Transverse colon (tissue), 4 donors: ENCODE data around the gene COX7A2L. TPM values are rescaled to one million over a fixed set of nuclear protein-coding genes. Genes with fewer than 3 reads are reported as not detected.

ENCODE experiments used
- DNase-seq: peaks from one replicate; pipeline ENCODE4 v3.0.0-alpha.2; 2019
- H3K27ac ChIP-seq, 4 donors: fragments of 200-600 bp; sonication (generic); 2 replicates each; pipeline ENCODE4 v1.5.1; 2016 to 2018; ENCODE audit warnings: inconsistent platforms in 4 of 4
- H3K27me3 ChIP-seq: fragments of 200-600 bp; sonication (generic); 2 replicates; pipeline ENCODE4 v1.5.1; 2017; ENCODE audit warnings: inconsistent platforms
- H3K36me3 ChIP-seq, 4 donors: fragments of 200-600 bp; sonication (generic); 2 replicates each; pipeline ENCODE4 v1.5.1; 2017 to 2019; ENCODE audit warnings: inconsistent platforms in 4 of 4
- H3K4me1 ChIP-seq, 4 donors: fragments of 200-600 bp; sonication (generic); 2 replicates each; pipeline ENCODE4 v1.5.1; 2017 to 2020; ENCODE audit warnings: inconsistent platforms in 4 of 4
- H3K4me3 ChIP-seq, 4 donors: fragments of 200-600 bp; sonication (generic); 1 replicate in 1 of 4; 2 replicates in 3 of 4; pipeline versions ENCODE4 v1.5.1 to v1.6.1; 2017 to 2019; ENCODE audit warnings: inconsistent platforms in 4 of 4
- H3K9me3 ChIP-seq, 2 donors: fragments of 200-600 bp; sonication (generic); 2 replicates each; pipeline ENCODE4 v1.5.1; 2017 to 2019; ENCODE audit warnings: inconsistent platforms in 2 of 2
- CTCF ChIP-seq, 5 experiments: fragments of 200-600 bp in 3 of 5; fragments of 450-650 bp in 2 of 5; sonication (generic) in 3 of 5; IDR thresholded peaks; 1 replicate in 2 of 5; 2 replicates in 3 of 5; pipeline ENCODE4 v1.5.1; 2016 to 2017; ENCODE audit warnings: antibody characterized with exemption in 5 of 5, inconsistent platforms in 3 of 5, mild to moderate bottlenecking in 2 of 5, moderate library complexity in 1 of 5
- EP300 ChIP-seq: sonication (generic); formaldehyde crosslinking; IDR thresholded peaks from one replicate; pipeline ENCODE4 v1.6.1; 2017; ENCODE audit warnings: antibody characterized with exemption, low read depth
- POLR2A ChIP-seq: fragments of 450-650 bp; IDR thresholded peaks from one replicate; pipeline ENCODE4 v1.6.1; 2016; ENCODE audit warnings: antibody characterized with exemption, mild to moderate bottlenecking, moderate library complexity
- POLR2AphosphoS5 ChIP-seq, 3 donors: sonication (generic); formaldehyde crosslinking; IDR thresholded peaks; one replicate each; pipeline ENCODE4 v1.6.1; 2016; ENCODE audit warnings: antibody characterized with exemption in 3 of 3
- WGBS, 2 donors: methylation state at CpG; one replicate each; pipeline ENCODE4 v1.1.5; 2018; ENCODE audit warnings: low coverage in 1 of 2; 5-methylcytosine and 5-hydroxymethylcytosine counted together
- in situ Hi-C, 4 donors: fragments of 200-750 bp; cut with MboI; loops; one replicate each; pipeline versions ENCODE4 v1.15.0 to v1.15.1; 2017; ENCODE audit warnings: low sequenced_read_pairs in 3 of 4, low pct_ligation_motif_present in 1 of 4, low pct_unique_long_range_greater_than_20kb in 1 of 4
- intact Hi-C: fragments of 100-400 bp; cut with DNase I; formaldehyde crosslinking; loops from one replicate; pipeline ENCODE4 v1.15.1; 2023; ENCODE audit warnings: low total_unique reads
- total RNA-seq, 4 donors: library from RNA; depleted of rRNA; stranded (reverse); fragments of >200 nt; gene quantifications; one replicate each; pipeline ENCODE4 v1.1.0, GENCODE V29; 2016

Gene COX7A2L
- total RNA-seq, 4 donors from 2014 or later: 12.3 to 180 (median 152) TPM

- H3K9me3 ChIP-seq: no peaks in the 10 kb centered on the region
- no peak for DNase-seq
- WGBS, 2 donors: 98% methylated on average over 9 of the region's 9 CpGs; no CpG with 5 or more reads in 1 of the 2 donors
- no peaks in the 10 kb centered on the region for H3K27me3 ChIP-seq
- H3K4me1 ChIP-seq: peaks cover 0 to 26% (median 15%) of the 10 kb centered on the region in 4 donors
- TF ChIP-seq POLR2AphosphoS5 (IDR thresholded peaks at IDR 0.05) (no peak), EP300 (no peak), CTCF (IDR thresholded peaks at IDR 0.05) (no peak), POLR2A (no peak)
- H3K4me3 ChIP-seq: no peak overlapping the region
- in situ Hi-C loops: loop anchor here in 1 of 4 donors (25.0 kb wide), 1 partner anchor 284 kb away; no protein-coding TSS in a partner anchor
- no peak overlapping the region for H3K27ac ChIP-seq
- intact Hi-C loops: no loop called here
- no peaks in the 10 kb centered on the region for H3K36me3 ChIP-seq
Observed at GRCh38 chr2:42378415-42378814, 17.4 kb upstream of the COX7A2L start.

GRCh38 chr2:42376758-42377157 lies 15.7 kb upstream of the COX7A2L start:
- H3K4me1 ChIP-seq: peaks cover 0 to 26% (median 13%) of the 10 kb centered on the region in 4 donors
- in situ Hi-C loops (loop anchor here in 1 of 4 donors (25.0 kb wide), 1 partner anchor 286 kb away; no protein-coding TSS in a partner anchor), intact Hi-C loops (no loop called here)
- WGBS, 2 donors: 72 to 78% methylated on average over 7 of the region's 7 CpGs
- H3K36me3 ChIP-seq: no peaks in the 10 kb centered on the region
- TF ChIP-seq POLR2AphosphoS5 (IDR thresholded peaks at IDR 0.05) (no peak), POLR2A (no peak), CTCF (IDR thresholded peaks at IDR 0.05) (no peak), EP300 (no peak)
- no peak overlapping the region for H3K27ac ChIP-seq
- no peaks in the 10 kb centered on the region for H3K9me3 ChIP-seq
- no peak for DNase-seq
- H3K27me3 ChIP-seq: no peaks in the 10 kb centered on the region
- no peak overlapping the region for H3K4me3 ChIP-seq

- Histone ChIP-seq H3K9me3 (no peaks in the 10 kb centered on the region), H3K27me3 (no peaks in the 10 kb centered on the region), H3K4me3 (no peak overlapping the region), H3K4me1 (peaks cover 4 to 34% (median 8%) of the 10 kb centered on the region in 4 donors), H3K27ac (no peak overlapping the region), H3K36me3 (no peaks in the 10 kb centered on the region)
- WGBS, 2 donors: 47 to 67% methylated on average over 2 to 3 of the region's 3 CpGs
- TF ChIP-seq EP300 (no peak), POLR2AphosphoS5 (IDR thresholded peaks at IDR 0.05) (no peak), CTCF (IDR thresholded peaks at IDR 0.05) (no peak), POLR2A (no peak)
- intact Hi-C loops (no loop called here), in situ Hi-C loops (loop anchor here in 2 of 4 donors (25.0 kb wide), 2 partner anchors 285 to 510 kb away; no protein-coding TSS in a partner anchor)
- DNase-seq: no peak
Observed at GRCh38 chr2:42372474-42373200, 11.6 kb upstream of the COX7A2L start.

- 91 to 93% methylated on average over 3 to 11 of the region's 11 CpGs for WGBS, 2 donors
- no peaks in the 10 kb centered on the region for H3K36me3 ChIP-seq
- in situ Hi-C loops (loop anchor here in 2 of 4 donors (25.0 kb wide), 2 partner anchors 285 to 510 kb away; no protein-coding TSS in a partner anchor), intact Hi-C loops (no loop called here)
- H3K4me3 ChIP-seq: no peak overlapping the region
- no peak overlapping the region for H3K27ac ChIP-seq
- DNase-seq: no peak
- TF ChIP-seq POLR2AphosphoS5 (IDR thresholded peaks at IDR 0.05) (no peak), POLR2A (no peak), CTCF (IDR thresholded peaks at IDR 0.05) (no peak), EP300 (no peak)
- no peaks in the 10 kb centered on the region for H3K9me3 ChIP-seq
- no peaks in the 10 kb centered on the region for H3K27me3 ChIP-seq
- peaks cover 7 to 41% (median 10%) of the 10 kb centered on the region in 4 donors for H3K4me1 ChIP-seq
Observed at GRCh38 chr2:42371611-42372473, 10.8 kb upstream of the COX7A2L start.
